HPDE6-E6E7 (cell line): Measurements from ENCODE around the gene P2RX5.

Experiments
- DNase-seq: peaks from one replicate; pipeline ENCODE4 v3.0.0; 2011; ENCODE audit warnings: missing footprints; ENCODE audit errors: extremely low spot score

The P2RX5 gene

DNA sequence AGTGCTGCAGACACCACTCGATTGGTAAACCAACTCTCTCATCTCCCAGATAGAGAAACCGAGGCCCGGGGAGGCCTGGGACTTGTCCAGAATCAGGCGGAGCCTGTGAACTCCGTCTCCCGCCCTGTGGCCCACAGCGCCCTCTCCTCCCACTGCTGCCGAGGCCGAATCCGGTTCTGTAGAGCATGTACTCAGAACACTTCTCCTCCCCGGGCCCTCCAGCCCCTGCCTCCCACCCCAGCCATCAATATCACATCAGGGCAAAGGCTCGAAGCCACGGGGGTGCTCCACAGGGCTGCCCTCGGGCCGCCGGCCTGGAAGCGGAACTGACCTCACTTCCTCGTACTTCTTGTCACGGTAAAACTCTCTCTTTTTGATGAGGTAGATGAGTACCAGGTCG, 14.4 kb downstream of the P2RX5 start:
- no peak for DNase-seq

GRCh38 chr17:3681057-3681456, 14.9 kb downstream of the P2RX5 start:
- DNase-seq, result no peak

- no peak for DNase-seq
These were observed 16.3 kb downstream of the P2RX5 start for GRCh38 chr17:3679531-3680126.

DNA sequence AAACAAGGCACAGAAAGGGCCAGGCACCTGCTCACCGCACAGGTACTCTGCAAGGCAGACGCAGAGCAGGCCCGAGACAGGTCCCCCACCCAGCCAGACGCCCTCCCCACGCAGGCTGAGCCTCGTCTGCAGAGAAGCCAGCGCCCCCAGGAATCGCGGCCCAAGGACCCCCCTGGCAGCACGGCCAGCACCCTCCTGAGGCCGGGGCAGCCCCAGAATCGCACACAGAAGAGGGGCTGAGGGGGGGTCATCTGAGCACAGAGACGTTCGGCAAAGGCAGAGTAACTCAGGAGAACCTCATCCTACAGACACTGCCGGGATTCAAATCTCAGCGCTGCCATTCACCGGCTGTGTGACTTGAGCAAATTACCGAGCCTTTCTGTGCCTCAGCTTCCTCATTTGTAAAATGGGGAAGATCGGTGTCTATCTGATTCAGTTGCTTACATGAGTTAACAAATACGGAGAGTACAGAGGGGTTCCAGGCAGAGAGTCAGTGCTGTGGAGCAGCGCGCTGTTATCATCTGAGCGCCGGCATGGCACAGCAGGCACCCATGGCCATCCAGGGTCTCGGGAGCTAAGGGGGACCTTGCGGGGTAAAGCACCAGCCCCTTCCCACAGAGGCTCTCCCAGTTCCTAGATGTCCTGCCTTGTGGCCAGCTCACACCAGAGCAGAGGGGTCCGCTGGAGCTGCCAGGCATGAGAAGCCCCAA, 17.0 kb downstream of the P2RX5 start:
- no peak for DNase-seq

- no peak for DNase-seq
These were observed 17.7 kb downstream of the P2RX5 start for GRCh38 chr17:3678095-3678820.

GRCh38 chr17:3675886-3676285, 20.1 kb downstream of the P2RX5 start:
- DNase-seq, result no peak

- no peak for DNase-seq
These were observed 23.4 kb downstream of the P2RX5 start for GRCh38 chr17:3672571-3672970.

DNA sequence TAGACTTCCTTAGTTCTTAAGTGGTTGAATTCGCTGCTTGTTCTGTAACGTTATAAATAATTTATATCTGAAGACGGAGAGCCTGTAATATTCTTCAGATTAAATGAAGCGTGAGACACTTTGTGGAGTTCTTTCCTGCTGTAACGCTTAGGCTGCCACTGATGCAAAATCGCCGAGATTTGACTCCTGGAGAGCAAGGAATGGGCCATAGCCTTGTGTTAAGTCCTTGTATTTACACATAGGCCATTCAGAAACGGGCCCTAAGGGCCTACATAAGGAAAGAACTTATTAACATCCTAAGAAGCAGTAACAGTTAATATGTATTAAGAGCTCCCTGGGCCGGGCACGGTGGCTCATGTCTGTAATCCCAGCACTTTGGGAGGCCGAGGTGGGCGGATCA, 26.4 kb downstream of the P2RX5 start:
- no peak for DNase-seq

DNA sequence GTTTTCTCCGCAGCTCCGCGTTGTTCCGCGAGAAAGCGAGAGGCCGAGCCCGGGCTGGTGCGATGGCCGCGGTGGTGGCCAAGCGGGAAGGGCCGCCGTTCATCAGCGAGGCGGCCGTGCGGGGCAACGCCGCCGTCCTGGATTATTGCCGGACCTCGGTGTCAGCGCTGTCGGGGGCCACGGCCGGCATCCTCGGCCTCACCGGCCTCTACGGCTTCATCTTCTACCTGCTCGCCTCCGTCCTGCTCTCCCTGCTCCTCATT, 26.9 kb downstream of the P2RX5 start:
- no peak for DNase-seq

DNA sequence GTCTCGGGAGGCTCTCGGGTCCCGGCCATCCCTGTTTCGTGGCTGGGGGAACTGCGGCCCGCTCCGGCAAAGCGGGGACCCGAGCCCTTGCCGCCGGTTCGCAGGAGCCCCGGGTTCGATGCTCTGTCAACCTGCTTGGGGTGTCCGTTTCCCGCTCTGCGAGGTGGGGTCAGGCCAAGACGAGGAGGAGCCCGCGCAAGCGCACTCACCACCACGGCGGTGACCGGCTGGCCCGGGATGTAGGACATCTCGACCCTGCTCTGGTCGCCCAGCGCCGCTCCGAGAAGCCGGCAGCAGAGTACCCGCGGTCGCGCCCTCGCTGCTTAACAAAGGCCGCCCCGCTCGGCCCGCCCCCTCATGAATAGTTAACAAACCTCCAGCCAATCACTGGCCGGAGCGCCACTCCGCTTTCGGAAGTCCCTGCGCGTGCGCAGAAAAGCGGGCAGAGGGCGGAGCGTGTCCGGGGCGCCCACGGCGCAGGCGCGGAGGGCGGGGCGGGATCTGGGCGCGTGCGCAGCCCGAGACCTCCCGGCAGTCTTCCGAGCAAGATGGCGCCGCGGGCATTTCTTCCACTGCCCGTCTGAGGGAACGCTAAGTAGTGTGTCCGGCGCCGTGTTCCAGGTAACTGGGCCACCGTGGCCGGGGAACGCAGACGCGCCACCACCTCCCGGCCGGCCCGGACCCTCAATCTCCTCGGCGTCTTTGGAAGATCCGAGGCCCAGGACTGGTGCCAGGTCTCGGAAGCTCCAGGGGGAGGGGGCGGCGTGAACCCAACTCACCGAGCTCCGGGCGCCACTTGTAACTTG, 27.5 kb downstream of the P2RX5 start, which contains the start of the genes EMC6 and TAX1BP3:
Gene EMC6 (plus strand): TSS at position 534 of the 806 bp plus-strand sequence. CDS start 335 bp downstream, outside the sequence.
Gene TAX1BP3 (minus strand): TSS at position 300 of the 806 bp plus-strand sequence. CDS start 52 bp downstream, at position 248.
- peak; percentile 97 for DNase-seq

GRCh38 chr17:3667366-3668278, 28.3 kb downstream of the P2RX5 start:
- DNase-seq, result peak; percentile 95

GRCh38 chr17:3666516-3666915, 29.4 kb downstream of the P2RX5 start:
- no peak for DNase-seq

DNA sequence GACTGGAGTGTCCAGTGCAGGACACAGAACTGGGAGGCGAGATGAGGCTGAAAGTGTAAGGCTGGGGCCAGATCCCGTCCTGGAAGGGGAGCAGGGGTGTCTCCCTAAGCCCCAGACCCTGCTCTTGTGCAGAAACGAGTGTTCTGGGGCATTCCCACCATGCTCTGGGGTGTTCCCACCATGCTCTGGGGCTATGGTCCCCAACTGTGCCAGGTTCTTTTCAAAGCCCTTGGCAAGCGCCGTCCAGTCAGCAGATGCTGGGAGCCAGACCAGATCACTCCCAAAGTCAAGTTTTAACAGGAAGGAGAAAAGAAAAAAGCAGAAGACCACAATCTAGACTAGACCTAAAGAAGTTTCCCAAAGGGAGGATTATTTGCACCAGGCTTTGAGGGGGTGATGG, 30.1 kb downstream of the P2RX5 start:
- DNase-seq, result no peak

- no peak for DNase-seq
These were observed 32.6 kb downstream of the P2RX5 start for GRCh38 chr17:3663102-3664011.

DNA sequence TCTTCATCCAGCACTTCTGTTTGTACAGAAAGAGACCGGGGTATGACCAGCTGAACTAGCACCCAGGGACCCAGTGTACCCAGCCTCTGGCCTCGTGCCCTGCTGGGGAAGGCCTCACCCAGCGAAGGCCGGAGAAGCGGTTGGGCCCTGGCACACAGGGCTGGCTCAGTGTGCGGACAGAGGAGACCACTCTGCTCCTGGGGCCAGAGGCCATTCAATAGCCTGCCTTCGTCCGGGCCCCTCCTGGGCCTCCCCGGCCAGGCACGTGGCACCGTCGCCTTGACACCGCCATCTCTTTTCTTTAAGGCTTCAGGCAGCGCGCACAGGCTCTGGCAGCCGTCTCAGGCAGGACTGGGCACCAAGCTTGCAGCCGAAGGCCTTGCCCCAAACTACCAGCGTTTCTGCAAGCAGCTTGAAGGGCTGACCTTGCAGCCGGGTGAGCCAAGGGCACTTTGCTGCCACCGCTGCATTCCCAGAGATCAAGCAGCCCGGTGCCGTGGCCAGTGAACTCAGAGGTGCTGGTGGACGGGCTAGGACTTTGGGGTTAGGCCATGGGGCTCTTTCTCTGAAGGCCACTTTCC, 35.6 kb downstream of the P2RX5 start:
- DNase-seq, result no peak

DNA sequence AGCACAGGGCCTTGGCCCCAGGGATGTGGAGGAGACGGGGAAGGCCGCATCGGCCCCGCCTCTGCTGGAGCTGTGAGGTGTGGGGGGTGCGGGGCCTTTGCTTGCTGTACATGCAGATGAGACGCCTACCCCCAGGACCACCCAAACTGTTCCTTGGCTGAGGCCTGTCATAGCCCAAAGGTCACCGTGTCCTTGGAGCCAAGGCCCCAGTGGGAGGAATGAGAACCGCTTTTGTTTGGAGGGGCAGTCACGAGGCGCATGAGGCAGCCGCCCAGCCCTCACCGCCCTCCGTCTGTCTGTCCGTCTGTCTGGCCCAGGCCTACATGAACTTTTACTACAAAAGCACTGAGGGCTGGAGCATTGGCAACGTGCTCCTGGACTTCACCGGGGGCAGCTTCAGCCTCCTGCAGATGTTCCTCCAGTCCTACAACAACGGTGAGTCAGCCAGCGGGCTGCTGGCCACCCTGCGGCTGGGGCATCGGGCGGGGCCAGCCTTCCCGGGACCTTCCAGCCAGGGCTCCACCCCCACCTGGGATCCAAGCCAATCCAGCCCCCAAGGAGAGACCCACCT, 36.3 kb downstream of the P2RX5 start:
- peak; percentile 71 for DNase-seq

DNA sequence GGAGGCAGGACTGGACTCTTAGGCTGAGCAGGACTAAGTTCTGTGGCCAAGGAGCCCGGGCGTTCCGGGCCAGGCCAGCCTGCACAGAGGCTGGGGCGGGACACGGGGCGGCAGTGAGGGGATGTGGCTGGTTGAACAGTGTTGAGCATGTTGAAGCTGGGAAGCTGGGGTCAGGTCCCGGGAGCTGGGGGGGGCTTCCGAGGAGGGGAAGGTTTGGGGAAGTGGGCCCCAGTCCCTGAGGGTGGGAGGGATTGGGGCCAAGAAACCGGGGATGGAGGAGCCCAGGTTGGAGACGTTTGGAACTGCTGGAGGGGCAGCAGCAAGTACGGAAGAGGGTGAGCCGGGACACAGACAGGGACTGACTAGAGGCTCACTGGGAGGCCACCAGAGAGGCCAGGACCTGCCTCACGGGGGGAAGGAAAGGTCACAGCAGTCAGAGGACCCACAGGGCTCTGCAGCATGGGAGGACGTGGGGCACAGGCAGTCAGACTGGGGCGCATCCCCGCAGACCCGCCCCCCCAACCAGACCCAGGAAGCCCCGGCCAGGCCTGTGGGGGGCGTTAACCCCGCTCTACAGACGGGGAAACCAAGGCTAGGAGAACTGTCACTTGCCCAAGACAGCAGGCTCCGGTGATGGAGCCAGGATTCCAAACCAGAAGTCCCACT, 37.0 kb downstream of the P2RX5 start:
- no peak for DNase-seq

GRCh38 chr17:3657874-3658783, 37.8 kb downstream of the P2RX5 start:
- DNase-seq, result no peak
